HG03469 (cell line): Measurements from ENCODE around the gene C16orf90.
"Not testable (repeated sequence)": the region's sequence is repeated elsewhere in the genome, so short reads cannot be mapped to it uniquely, and the experiment has no call there.

Experiments
- ATAC-seq: cut with Tn5 transposase; IDR thresholded peaks from one replicate; pipeline ENCODE4 v1.9.1; 2021; ENCODE audit warnings: mild to moderate bottlenecking, moderate library complexity, moderate number of reproducible peaks; ENCODE audit not compliant: unreplicated experiment

Gene C16orf90

GRCh38 chr16:3485097-3485745, 10.1 kb downstream of the C16orf90 start:
- no peak for ATAC-seq

GRCh38 chr16:3484318-3485096, 10.8 kb downstream of the C16orf90 start:
- ATAC-seq: no peak

- ATAC-seq: no peak
These were observed 12.5 kb downstream of the C16orf90 start for GRCh38 chr16:3482659-3483241.

- ATAC-seq: no peak
These were observed 13.3 kb downstream of the C16orf90 start for GRCh38 chr16:3481696-3482658.

- no peak for ATAC-seq
These were observed 14.2 kb downstream of the C16orf90 start for GRCh38 chr16:3480901-3481695.

- ATAC-seq: no peak
These were observed 15.6 kb downstream of the C16orf90 start for GRCh38 chr16:3479654-3480216.

- ATAC-seq: no peak
These were observed 16.9 kb downstream of the C16orf90 start for GRCh38 chr16:3478242-3478925.

- ATAC-seq: no peak
These were observed 18.9 kb downstream of the C16orf90 start for GRCh38 chr16:3476409-3476808.

- ATAC-seq: no peak
These were observed 19.5 kb downstream of the C16orf90 start for GRCh38 chr16:3475604-3476375.

GRCh38 chr16:3474870-3475269, 20.4 kb downstream of the C16orf90 start:
- ATAC-seq: not testable (repeated sequence)

- ATAC-seq: no peak
These were observed 21.0 kb downstream of the C16orf90 start for GRCh38 chr16:3474136-3474779.

- ATAC-seq: not testable (repeated sequence)
These were observed 21.7 kb downstream of the C16orf90 start for GRCh38 chr16:3473596-3473943.

- ATAC-seq: no peak
These were observed 22.3 kb downstream of the C16orf90 start for GRCh38 chr16:3472878-3473595.

GRCh38 chr16:3471518-3472176, 23.6 kb downstream of the C16orf90 start:
- ATAC-seq: no peak

- ATAC-seq: no peak
These were observed 24.6 kb downstream of the C16orf90 start for GRCh38 chr16:3470723-3471122.

- ATAC-seq: no peak
These were observed 25.6 kb downstream of the C16orf90 start for GRCh38 chr16:3469736-3470135.

GRCh38 chr16:3468501-3468900, 26.8 kb downstream of the C16orf90 start:
- no peak for ATAC-seq
